OCI-LY7 (cell line): ENCODE measurements around the gene BRSK2. TPM values are rescaled to one million over a fixed set of nuclear protein-coding genes. Genes with fewer than 3 reads are reported as not detected.

Source experiments
- BruUV-seq: library from RNA; stranded (reverse); fragments of 400-500 nt; replicated peaks from 2 replicates; lab custom pipeline; 2021; lab: Mats Ljungman, UMichigan
- CTCF ChIA-PET: fragments of 300-600 bp; sonication (Branson Sonifier 250); formaldehyde crosslinking; loops from one replicate; lab custom pipeline; 2022; ENCODE audit warnings: antibody characterized with exemption; ENCODE audit not compliant: unreplicated experiment; lab: Charles Lee
- POLR2A ChIA-PET: fragments of 300-600 bp; sonication (Branson Sonifier 250); formaldehyde crosslinking; loops from one replicate; lab custom pipeline; 2022; ENCODE audit warnings: antibody characterized with exemption; lab: Charles Lee
- DNase-seq: peaks from one replicate; pipeline ENCODE4 v3.0.0-alpha.2; 2015; ENCODE audit warnings: low spot score
- H2AFZ ChIP-seq: fragments of 200-600 bp; sonication (generic), shearing (Covaris generic); 2 replicates; pipeline ENCODE4 v1.6.1; 2014; ENCODE audit warnings: mild to moderate bottlenecking, antibody characterized with exemption, low read length, moderate library complexity
- H3K27ac ChIP-seq: fragments of 200-600 bp; sonication (generic); 2 replicates; pipeline ENCODE4 v1.5.1; 2014; ENCODE audit warnings: mixed run types, low read depth, mild to moderate bottlenecking, moderate library complexity, low read length, inconsistent platforms; ENCODE audit not compliant: poor library complexity, severe bottlenecking
- H3K36me3 ChIP-seq: fragments of 200-600 bp; sonication (generic); 2 replicates; pipeline ENCODE4 v1.6.1; 2014; ENCODE audit warnings: mild to moderate bottlenecking, antibody characterized with exemption, low read length, moderate library complexity, mixed read lengths; ENCODE audit not compliant: insufficient read depth
- H3K4me1 ChIP-seq: fragments of 200-600 bp; sonication (generic); 2 replicates; pipeline ENCODE4 v1.5.1; 2014; ENCODE audit warnings: mild to moderate bottlenecking, low read length; ENCODE audit not compliant: insufficient read depth, poor library complexity, severe bottlenecking
- H3K4me2 ChIP-seq: fragments of 200-600 bp; sonication (generic); 2 replicates; pipeline ENCODE4 v1.6.1; 2014; ENCODE audit warnings: mild to moderate bottlenecking, low read length
- H3K4me3 ChIP-seq: fragments of 200-600 bp; sonication (generic); 2 replicates; pipeline ENCODE4 v1.5.1; 2014; ENCODE audit warnings: mild to moderate bottlenecking, low read depth, low read length; ENCODE audit not compliant: poor library complexity, severe bottlenecking
- H3K79me2 ChIP-seq: fragments of 200-600 bp; sonication (generic); 2 replicates; pipeline ENCODE4 v1.6.1; 2016; ENCODE audit warnings: low read depth, mild to moderate bottlenecking, low read length, moderate library complexity, mixed read lengths; ENCODE audit not compliant: insufficient read depth
- H3K9me2 ChIP-seq: fragments of 200-600 bp; sonication (generic); 2 replicates; pipeline ENCODE4 v1.6.1; 2016; ENCODE audit warnings: mild to moderate bottlenecking, low read length, mixed read lengths; ENCODE audit not compliant: insufficient read depth
- H3K9me3 ChIP-seq: fragments of 200-600 bp; sonication (generic); 2 replicates; pipeline ENCODE4 v1.6.1; 2014; ENCODE audit warnings: mild to moderate bottlenecking, mixed run types, low read length, mixed read lengths
- H4K20me1 ChIP-seq: fragments of 200-600 bp; sonication (generic); 2 replicates; pipeline ENCODE4 v1.6.1; 2014; ENCODE audit warnings: mild to moderate bottlenecking, antibody characterized with exemption, low read length, moderate library complexity, mixed read lengths; ENCODE audit not compliant: insufficient read depth
- EZH2phosphoT487 ChIP-seq: fragments of 200-600 bp; sonication (generic); IDR thresholded peaks from 2 replicates; pipeline ENCODE4 v1.6.1; 2018; ENCODE audit warnings: low read depth, borderline replicate concordance, mild to moderate bottlenecking, mixed run types, antibody characterized with exemption, low read length, moderate library complexity, mixed read lengths
- intact Hi-C: fragments of 100-400 bp; cut with micrococcal nuclease; formaldehyde crosslinking; loops from one replicate; pipeline ENCODE4 v1.10.0; 2022; ENCODE audit not compliant: unreplicated experiment
- total RNA-seq, 2 experiments: library from RNA; depleted of rRNA in 1 of 2; stranded (reverse); fragments of >200 nt in 1 of 2; shearing (Covaris generic) in 1 of 2; gene quantifications; 2 replicates each; pipeline ENCODE4 v1.2.3, GENCODE V29; 2014 to 2022
- TF ChIP-seq, protein P1 (sequence below): fragments of 200-600 bp; sonication (generic); conservative IDR thresholded peaks from 2 replicates; pipeline ENCODE4 v1.5.1; 2014; ENCODE audit warnings: mild to moderate bottlenecking, antibody characterized with exemption, low read length, moderate library complexity, mixed read lengths

Gene BRSK2
- total RNA-seq, 2 experiments from 2014 or later: not detected

DNA sequence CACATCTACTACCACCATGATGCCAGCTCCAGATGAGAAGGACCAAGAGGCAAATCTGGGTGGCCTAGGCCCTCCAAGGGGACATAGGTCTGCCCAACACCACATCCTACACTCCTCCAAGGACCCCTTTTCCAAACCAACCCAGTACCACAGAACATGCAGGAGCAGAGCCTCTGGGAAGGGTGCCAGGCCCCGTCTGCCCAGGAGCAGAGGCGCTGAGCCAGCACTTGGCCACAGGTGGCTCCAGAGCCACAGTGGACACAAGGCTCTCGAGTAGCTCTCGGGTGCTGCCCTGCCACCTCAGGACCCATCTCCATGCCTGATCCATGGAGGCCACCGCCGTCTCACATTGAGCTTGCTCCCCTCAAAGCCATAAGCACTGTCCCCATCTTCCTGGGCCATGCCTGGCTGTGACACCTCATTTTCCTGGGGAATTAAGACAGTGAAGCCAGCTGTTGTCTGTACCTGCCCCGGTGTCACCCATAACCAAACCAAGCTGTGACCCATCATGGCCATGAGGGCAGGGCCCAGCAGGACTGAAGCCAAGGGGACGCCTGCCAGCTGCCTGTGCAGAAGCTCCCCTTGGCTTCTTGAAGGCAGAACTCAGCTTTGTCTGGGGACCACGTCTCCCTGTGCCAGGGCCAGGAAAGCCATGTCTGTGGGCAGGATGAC, 89.4 kb downstream of the BRSK2 start:
- CTCF ChIA-PET: no interaction called here
- intact Hi-C loops: no loop called here
- Histone ChIP-seq H3K4me2 (no peak overlapping the region), H3K36me3 (no peaks in the 10 kb centered on the region), H4K20me1 (no peaks in the 10 kb centered on the region), H3K9me3 (no peaks in the 10 kb centered on the region), H3K4me1 (no peaks in the 10 kb centered on the region), H3K79me2 (no peaks in the 10 kb centered on the region), H3K27ac (no peak overlapping the region), H3K4me3 (no peak overlapping the region), H3K9me2 (no peaks in the 10 kb centered on the region), H2AFZ (no peak overlapping the region)
- no TSS peak for BruUV-seq
- TF ChIP-seq EZH2phosphoT487: no peak
- TF ChIP-seq, protein P1, sequence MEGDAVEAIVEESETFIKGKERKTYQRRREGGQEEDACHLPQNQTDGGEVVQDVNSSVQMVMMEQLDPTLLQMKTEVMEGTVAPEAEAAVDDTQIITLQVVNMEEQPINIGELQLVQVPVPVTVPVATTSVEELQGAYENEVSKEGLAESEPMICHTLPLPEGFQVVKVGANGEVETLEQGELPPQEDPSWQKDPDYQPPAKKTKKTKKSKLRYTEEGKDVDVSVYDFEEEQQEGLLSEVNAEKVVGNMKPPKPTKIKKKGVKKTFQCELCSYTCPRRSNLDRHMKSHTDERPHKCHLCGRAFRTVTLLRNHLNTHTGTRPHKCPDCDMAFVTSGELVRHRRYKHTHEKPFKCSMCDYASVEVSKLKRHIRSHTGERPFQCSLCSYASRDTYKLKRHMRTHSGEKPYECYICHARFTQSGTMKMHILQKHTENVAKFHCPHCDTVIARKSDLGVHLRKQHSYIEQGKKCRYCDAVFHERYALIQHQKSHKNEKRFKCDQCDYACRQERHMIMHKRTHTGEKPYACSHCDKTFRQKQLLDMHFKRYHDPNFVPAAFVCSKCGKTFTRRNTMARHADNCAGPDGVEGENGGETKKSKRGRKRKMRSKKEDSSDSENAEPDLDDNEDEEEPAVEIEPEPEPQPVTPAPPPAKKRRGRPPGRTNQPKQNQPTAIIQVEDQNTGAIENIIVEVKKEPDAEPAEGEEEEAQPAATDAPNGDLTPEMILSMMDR: no peak
- POLR2A ChIA-PET: no interaction called here
- DNase-seq: no peak

DNA sequence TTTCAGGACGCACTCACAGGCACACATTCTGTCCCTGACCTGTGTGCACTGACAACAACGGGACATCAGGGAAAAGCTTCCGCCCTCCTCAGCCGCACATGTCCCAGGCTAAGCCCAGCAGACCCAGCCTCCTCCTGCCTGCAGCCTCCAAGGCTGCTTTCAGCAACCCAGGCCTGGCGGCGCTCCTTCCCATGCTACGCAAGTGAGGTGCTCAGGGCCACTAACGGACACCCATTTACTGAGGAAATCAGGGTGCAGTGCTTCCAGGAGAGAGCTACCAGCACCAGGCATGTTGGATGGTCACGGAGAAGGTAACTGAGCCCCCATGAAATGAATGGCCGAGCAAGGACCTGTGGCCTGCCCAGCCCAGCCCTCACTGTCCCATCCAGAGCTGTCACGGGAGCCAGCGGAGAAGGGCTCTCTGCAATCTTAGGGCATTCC, 90.0 kb downstream of the BRSK2 start:
- intact Hi-C loops: no loop called here
- DNase-seq: no peak
- H3K79me2 ChIP-seq: no peaks in the 10 kb centered on the region
- H3K36me3 ChIP-seq: no peaks in the 10 kb centered on the region
- BruUV-seq: no TSS peak
- H3K9me2 ChIP-seq: no peaks in the 10 kb centered on the region
- POLR2A ChIA-PET: no interaction called here
- H4K20me1 ChIP-seq: no peaks in the 10 kb centered on the region
- no peak overlapping the region for H3K4me3 ChIP-seq
- CTCF ChIA-PET: no interaction called here
- H2AFZ ChIP-seq: no peak overlapping the region
- no peak overlapping the region for H3K4me2 ChIP-seq
- TF ChIP-seq EZH2phosphoT487: no peak
- TF ChIP-seq, protein P1: no peak
- no peaks in the 10 kb centered on the region for H3K9me3 ChIP-seq
- H3K4me1 ChIP-seq: no peaks in the 10 kb centered on the region
- no peak overlapping the region for H3K27ac ChIP-seq

- Histone ChIP-seq H4K20me1 (no peaks in the 10 kb centered on the region; the same call in 1 of the 2 replicates), H3K4me1 (no peaks in the 10 kb centered on the region), H3K9me3 (no peaks in the 10 kb centered on the region), H3K9me2 (no peaks in the 10 kb centered on the region), H3K79me2 (no peaks in the 10 kb centered on the region), H2AFZ (no peak overlapping the region), H3K4me2 (no peak overlapping the region), H3K36me3 (no peaks in the 10 kb centered on the region), H3K27ac (no peak overlapping the region), H3K4me3 (no peak overlapping the region)
- ChIA-PET CTCF (no interaction called here), POLR2A (no interaction called here)
- TF ChIP-seq EZH2phosphoT487: no peak
- TF ChIP-seq, protein P1: no peak
- intact Hi-C loops: no loop called here
- no peak for DNase-seq
- no TSS peak for BruUV-seq
Observed at GRCh38 chr11:1480191-1480554, 90.4 kb downstream of the BRSK2 start.
